ENCODE measurements around the gene TLR10. TPM values are rescaled to one million over a fixed set of nuclear protein-coding genes. Genes with fewer than 3 reads are reported as not detected.

Gene TLR10
- total RNA-seq = 1.1 TPM

DNA sequence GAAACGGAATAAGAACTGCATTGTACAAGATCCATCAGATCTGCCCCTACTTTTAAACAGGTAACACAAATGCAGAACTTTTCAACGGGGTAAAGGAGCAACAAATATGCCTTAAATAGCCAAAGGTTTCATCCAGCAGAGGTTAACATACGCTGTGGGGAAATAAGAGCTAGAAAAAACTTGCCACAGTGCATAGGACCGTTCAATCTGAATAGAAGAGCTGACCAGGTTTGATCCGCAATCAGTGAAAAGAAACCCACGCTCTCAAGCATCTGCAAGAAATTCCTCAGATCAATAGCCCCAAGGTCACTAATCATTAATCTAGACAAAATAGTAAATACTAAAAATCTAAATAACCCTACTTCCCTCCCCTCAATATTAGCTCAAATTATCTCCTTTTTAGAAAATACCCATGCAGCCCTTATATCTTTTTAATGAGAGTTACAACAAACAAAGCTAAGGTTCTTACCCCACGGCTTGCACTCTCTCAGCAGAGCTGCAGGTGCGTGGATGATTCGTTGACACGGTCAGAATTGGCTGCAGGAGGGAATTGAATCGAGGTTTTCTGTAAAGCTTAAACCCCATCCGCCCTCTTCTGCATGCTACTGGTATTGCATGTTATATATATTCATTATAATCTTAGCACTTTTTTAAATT lies at the start of gene TLR10:
Gene TLR10, minus strand, starts transcription at position 539 of the 657 bp plus-strand sequence. CDS start 7,400 bp downstream, outside the sequence.

GRCh38 chr4:38804654-38805295 lies 22.0 kb upstream of the TLR10 start, which contains the start of gene TLR1:
Gene TLR1 (minus strand): TSS chr4:38804791. CDS start chr4:38798831, 5,960 bp downstream.

Small RNA genes lying within 50 kb of the gene (small RNA-seq; reads per million reads assigned to genes)
- gene RNA5SP158 (ENCODE audit: low replicate concordance) = not detected

Other genes starting within 250 kb of the TLR10 start
- gene KLF3, start 118.8 kb downstream of the TLR10 start, total RNA-seq = 37.1 TPM
- 7.6 TPM for gene TLR1, start 21.8 kb upstream of the TLR10 start, total RNA-seq
- 1.5 TPM for gene TLR6, start 73.8 kb upstream of the TLR10 start, total RNA-seq
- 49.9 TPM for gene FAM114A1, start 84.8 kb upstream of the TLR10 start, total RNA-seq
- 4.0 TPM for gene TMEM156, start 249.4 kb upstream of the TLR10 start, total RNA-seq